GM12878 (cell line): Measurements from ENCODE around the gene POU2F3. TPM values are rescaled to one million over a fixed set of nuclear protein-coding genes. Genes with fewer than 3 reads are reported as not detected.

Experiments
- ATAC-seq: fragments of 200-7000 bp; cut with Tn5 transposase; 3 replicates; pipeline ENCODE4 v1.9.1; 2020; ENCODE audit warnings: mild to moderate bottlenecking, moderate library complexity
- BruUV-seq: library from RNA; stranded (reverse); fragments of 400-500 nt; replicated peaks from 2 replicates; lab custom pipeline; 2021; lab: Mats Ljungman, UMichigan
- CTCF ChIA-PET: fragments of 300-600 bp; sonication (Branson Sonifier 250); formaldehyde crosslinking; extraction: SDS; loops from one replicate; lab custom pipeline; 2021; ENCODE audit warnings: inconsistent platforms; lab: Yijun Ruan, JAX
- POLR2A ChIA-PET: fragments of 350-600 bp; formaldehyde crosslinking; extraction: SDS; loops from one replicate; lab custom pipeline; 2021; ENCODE audit warnings: inconsistent platforms; lab: Charles Lee
- RAD21 ChIA-PET: fragments of 300-600 bp; sonication (Branson Sonifier 250); formaldehyde crosslinking; loops from one replicate; lab custom pipeline; 2023; ENCODE audit warnings: antibody characterized with exemption; ENCODE audit not compliant: unreplicated experiment; lab: Charles Lee
- SMC1A ChIA-PET: fragments of 300-600 bp; sonication (Branson Sonifier 250); formaldehyde crosslinking; loops from one replicate; lab custom pipeline; 2023; ENCODE audit not compliant: unreplicated experiment, uncharacterized antibody; lab: Charles Lee
- DNase-seq: peaks from one replicate; pipeline ENCODE4 v3.0.0-alpha.2; 2011; ENCODE audit warnings: low read depth, low spot score
- FAIRE-seq: peaks from 3 replicates; lab custom pipeline; 2011; peaks lifted over from hg19 to GRCh38; lab: Jason Lieb, UNC
- H2AFZ ChIP-seq: 2 replicates; pipeline ENCODE4 v1.6.0; 2011; ENCODE audit warnings: low read depth, low read length, control low read depth; ENCODE audit not compliant: control insufficient read depth
- H3K27ac ChIP-seq: 2 replicates; pipeline ENCODE4 v1.5.1; 2011; ENCODE audit warnings: control low read depth; ENCODE audit not compliant: control insufficient read depth, insufficient read depth
- H3K27me3 ChIP-seq, 2 experiments: replicated peaks in 1 of 2; 2 replicates each; pipeline versions ENCODE4 v1.6.0 to v1.6.1; 2011; ENCODE audit warnings: low read length in 1 of 2; ENCODE audit not compliant: control insufficient read depth in 2 of 2, insufficient read depth in 2 of 2
- H3K36me3 ChIP-seq, 2 experiments: 2 replicates each; pipeline ENCODE4 v1.5.1; 2011; ENCODE audit warnings: low read length in 1 of 2; ENCODE audit not compliant: control insufficient read depth in 2 of 2, insufficient read depth in 2 of 2
- H3K4me1 ChIP-seq: 2 replicates; pipeline ENCODE4 v1.6.1; 2011; ENCODE audit warnings: mild to moderate bottlenecking, low read length, moderate library complexity, mixed read lengths; ENCODE audit not compliant: control insufficient read depth, insufficient read depth
- H3K4me2 ChIP-seq: 2 replicates; pipeline ENCODE4 v1.6.0; 2011; ENCODE audit warnings: control low read depth; ENCODE audit not compliant: control insufficient read depth, insufficient read depth
- H3K4me3 ChIP-seq: fragments of 200-600 bp; sonication (generic); 2 replicates; pipeline ENCODE4 v1.5.1; 2016
- H3K79me2 ChIP-seq: 2 replicates; pipeline ENCODE4 v1.6.0; 2011; ENCODE audit warnings: low read length; ENCODE audit not compliant: control insufficient read depth, insufficient read depth
- H3K9ac ChIP-seq: 2 replicates; pipeline ENCODE4 v1.8.0; 2011; ENCODE audit warnings: low read length, control low read depth, mixed read lengths; ENCODE audit not compliant: control insufficient read depth, insufficient read depth
- H3K9me3 ChIP-seq: replicated peaks from 3 replicates; pipeline ENCODE4 v1.5.1; 2011; ENCODE audit warnings: mild to moderate bottlenecking, low read length; ENCODE audit not compliant: control insufficient read depth, insufficient read depth
- H4K20me1 ChIP-seq: 2 replicates; pipeline ENCODE4 v1.6.0; 2011; ENCODE audit not compliant: control insufficient read depth, insufficient read depth
- ATF2 ChIP-seq: IDR thresholded peaks from 2 replicates; pipeline ENCODE4 v1.6.1; 2012; ENCODE audit warnings: low read length, inconsistent platforms
- CREB1 ChIP-seq: IDR thresholded peaks from 2 replicates; pipeline ENCODE4 v1.6.1; 2012; ENCODE audit warnings: low read depth, mild to moderate bottlenecking, inconsistent platforms
- FOXM1 ChIP-seq: IDR thresholded peaks from 2 replicates; pipeline ENCODE4 v1.6.1; 2012; ENCODE audit warnings: low read depth, mild to moderate bottlenecking, inconsistent platforms, low read length, moderate library complexity
- HDAC2 ChIP-seq: fragments of 200-600 bp; sonication (generic); IDR thresholded peaks from 2 replicates; pipeline ENCODE4 v1.6.1; 2017
- HDAC6 ChIP-seq: fragments of 200-600 bp; sonication (generic); IDR thresholded peaks from one replicate; pipeline ENCODE4 v1.8.0; 2017; ENCODE audit warnings: antibody characterized with exemption; ENCODE audit not compliant: unreplicated experiment
- IKZF1 ChIP-seq: fragments of 450-650 bp; conservative IDR thresholded peaks from 2 replicates; pipeline ENCODE4 v1.6.1; 2017; ENCODE audit warnings: antibody characterized with exemption, mild to moderate bottlenecking
- IRF4 ChIP-seq: IDR thresholded peaks from 2 replicates; pipeline ENCODE4 v1.6.1; 2011; ENCODE audit warnings: low read depth, low read length
- MXI1 ChIP-seq: fragments of 150-350 bp; IDR thresholded peaks from 2 replicates; pipeline ENCODE4 v1.6.1; 2011; ENCODE audit warnings: low read depth, mild to moderate bottlenecking, inconsistent platforms, low read length, improper control_type of control experiment
- MYB ChIP-seq: fragments of 150-350 bp; IDR thresholded peaks from 2 replicates; pipeline ENCODE4 v1.6.1; 2014; ENCODE audit warnings: mild to moderate bottlenecking, low read depth, low read length, borderline replicate concordance
- NBN ChIP-seq: fragments of 450-650 bp; IDR thresholded peaks from 2 replicates; pipeline ENCODE4 v1.6.1; 2016
- NFYA ChIP-seq: IDR thresholded peaks from 2 replicates; pipeline ENCODE4 v1.6.1; 2011; ENCODE audit warnings: low read depth, mild to moderate bottlenecking, low read length, improper control_type of control experiment, borderline replicate concordance
- NR2C2 ChIP-seq: IDR thresholded peaks from 2 replicates; pipeline ENCODE4 v1.6.1; 2011; ENCODE audit warnings: borderline replicate concordance, low read depth; ENCODE audit not compliant: control insufficient read depth, insufficient read length
- NRF1 ChIP-seq: conservative IDR thresholded peaks from 2 replicates; pipeline ENCODE4 v1.6.1; 2011; ENCODE audit warnings: mild to moderate bottlenecking, low read depth, low read length, improper control_type of control experiment
- SMARCA5 ChIP-seq: fragments of 450-650 bp; IDR thresholded peaks from 2 replicates; pipeline ENCODE4 v1.6.1; 2017; ENCODE audit warnings: mild to moderate bottlenecking
- STAT1 ChIP-seq: fragments of 450-650 bp; conservative IDR thresholded peaks from 2 replicates; pipeline ENCODE4 v1.6.1; 2014; ENCODE audit warnings: antibody characterized with exemption, mild to moderate bottlenecking
- ZNF217 ChIP-seq: fragments of 450-650 bp; IDR thresholded peaks from 2 replicates; pipeline ENCODE4 v1.6.1; 2017; ENCODE audit warnings: antibody characterized with exemption, mild to moderate bottlenecking
- WGBS: methylation state at CpG from one replicate; pipeline ENCODE4 v1.1.6; 2016; ENCODE audit warnings: low lambda C conversion rate; ENCODE audit not compliant: insufficient replicate concordance, insufficient coverage; ENCODE audit errors: missing lambda C conversion rate; 5-methylcytosine and 5-hydroxymethylcytosine counted together
- in situ Hi-C: fragments of 300-500 bp; cut with MboI; formaldehyde crosslinking; loops from 9 replicates; pipeline ENCODE4 v1.14.3; 2018; ENCODE audit warnings: mixed read lengths
- intact Hi-C: fragments of 100-400 bp; cut with micrococcal nuclease; formaldehyde crosslinking; loops from one replicate; pipeline ENCODE4 v1.14.2; 2022; ENCODE audit not compliant: unreplicated experiment
- polyA plus RNA-seq, 11 experiments: library from polyadenylated mRNA; depleted of rRNA in 4 of 11; unstranded in 6 of 11; stranded (reverse) in 5 of 11; fragments of >200 nt; fragmentation: Nextera tagmentation in 4 of 11; fragmentation: Illumina TruSeq in 1 of 11; extraction: Ambion mirVana in 4 of 11; extraction: Trizol in 1 of 11; gene quantifications; 1 replicate in 1 of 11; 2 replicates in 10 of 11; pipeline versions ENCODE4 v1.2.1 to v1.2.3, GENCODE V29; 2011 to 2016; ENCODE audit warnings: inconsistent platforms in 2 of 11, missing spikeins in 2 of 11, low read depth in 1 of 11
- total RNA-seq, 4 experiments: library from RNA; depleted of rRNA in 3 of 4; stranded (reverse); fragments of >200 nt in 3 of 4; fragmentation: Illumina TruSeq in 1 of 4; extraction: Trizol in 1 of 4; gene quantifications; 2 replicates each; pipeline versions ENCODE4 v1.2.1 to v1.2.3, GENCODE V29; 2013 to 2021
- TF ChIP-seq, protein P1 (sequence below): fragments of 150-350 bp; IDR thresholded peaks from 2 replicates; pipeline ENCODE4 v1.6.1; 2014; ENCODE audit warnings: mild to moderate bottlenecking, low read depth, low read length

The POU2F3 gene
- total and polyA plus RNA-seq, 10 of the 15 experiments (the other 5 are each of a cell fraction or from before 2014, with no cell fraction given) = 0.09 to 4.4 (median 0.33) TPM

GRCh38 chr11:120302001-120302805, 62.3 kb downstream of the POU2F3 start:
- 22% methylated on average over 6 of the region's 6 CpGs for WGBS
- H3K27me3 ChIP-seq = no peaks in the 10 kb centered on the region
- H3K36me3 ChIP-seq = no peaks in the 10 kb centered on the region
- no peaks in the 10 kb centered on the region for H3K9me3 ChIP-seq
- H2AFZ ChIP-seq = no peak overlapping the region
- peaks cover 7% of the 10 kb centered on the region for H3K4me1 ChIP-seq
- no peak overlapping the region for H3K9ac ChIP-seq
- intact Hi-C loops (no loop called here), in situ Hi-C loops (loop anchor here (5.0 kb wide), 2 partner anchors 70 to 130 kb away; no protein-coding TSS in a partner anchor)
- no peak overlapping the region for H3K4me3 ChIP-seq
- TF ChIP-seq NBN (no peak), MXI1 (no peak), CREB1 (no peak), ATF2 (no peak), STAT1 (no peak), NRF1 (no peak), ZNF217 (no peak), NR2C2 (no peak), HDAC2 (no peak), MYB (no peak), NFYA (no peak), FOXM1 (no peak), HDAC6 (no peak), IKZF1 (no peak), IRF4 (no peak), SMARCA5 (no peak)
- TF ChIP-seq, protein P1, sequence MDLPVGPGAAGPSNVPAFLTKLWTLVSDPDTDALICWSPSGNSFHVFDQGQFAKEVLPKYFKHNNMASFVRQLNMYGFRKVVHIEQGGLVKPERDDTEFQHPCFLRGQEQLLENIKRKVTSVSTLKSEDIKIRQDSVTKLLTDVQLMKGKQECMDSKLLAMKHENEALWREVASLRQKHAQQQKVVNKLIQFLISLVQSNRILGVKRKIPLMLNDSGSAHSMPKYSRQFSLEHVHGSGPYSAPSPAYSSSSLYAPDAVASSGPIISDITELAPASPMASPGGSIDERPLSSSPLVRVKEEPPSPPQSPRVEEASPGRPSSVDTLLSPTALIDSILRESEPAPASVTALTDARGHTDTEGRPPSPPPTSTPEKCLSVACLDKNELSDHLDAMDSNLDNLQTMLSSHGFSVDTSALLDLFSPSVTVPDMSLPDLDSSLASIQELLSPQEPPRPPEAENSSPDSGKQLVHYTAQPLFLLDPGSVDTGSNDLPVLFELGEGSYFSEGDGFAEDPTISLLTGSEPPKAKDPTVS = no peak
- ChIA-PET SMC1A (interaction anchor here (1.0 to 13.1 kb wide), 26 partner anchors 8 to 550 kb away, joined by 3 to 372 read pairs (median 4); partner anchors contain the start of genes POU2F3 and TLCD5), RAD21 (interaction anchor here (0.5 to 10.3 kb wide), 12 partner anchors 8 to 891 kb away, joined by 3 to 348 read pairs (median 4); partner anchors contain the start of genes POU2F3 and TLCD5), POLR2A (interaction anchor here (1.1 to 2.1 kb wide), 3 partner anchors 66 to 70 kb away, joined by 5 to 12 read pairs (median 7); no protein-coding TSS in a partner anchor), CTCF (interaction anchor here (0.6 to 19.8 kb wide), 36 partner anchors 8 to 986 kb away, joined by 3 to 783 read pairs (median 5); partner anchors contain the start of genes POU2F3 and TLCD5)
- BruUV-seq = no TSS peak
- H3K79me2 ChIP-seq = no peaks in the 10 kb centered on the region
- ATAC-seq = peak; percentile 45
- no peak overlapping the region for H3K4me2 ChIP-seq
- no peak for DNase-seq
- no peaks in the 10 kb centered on the region for H4K20me1 ChIP-seq
- no peak overlapping the region for H3K27ac ChIP-seq
- no peak for FAIRE-seq
